ENCODE data around the gene GP1BB.
"Not testable (repeated sequence)": the region's sequence is repeated elsewhere in the genome, so short reads cannot be mapped to it uniquely, and the experiment has no call there.

GP1BB gene

DNA sequence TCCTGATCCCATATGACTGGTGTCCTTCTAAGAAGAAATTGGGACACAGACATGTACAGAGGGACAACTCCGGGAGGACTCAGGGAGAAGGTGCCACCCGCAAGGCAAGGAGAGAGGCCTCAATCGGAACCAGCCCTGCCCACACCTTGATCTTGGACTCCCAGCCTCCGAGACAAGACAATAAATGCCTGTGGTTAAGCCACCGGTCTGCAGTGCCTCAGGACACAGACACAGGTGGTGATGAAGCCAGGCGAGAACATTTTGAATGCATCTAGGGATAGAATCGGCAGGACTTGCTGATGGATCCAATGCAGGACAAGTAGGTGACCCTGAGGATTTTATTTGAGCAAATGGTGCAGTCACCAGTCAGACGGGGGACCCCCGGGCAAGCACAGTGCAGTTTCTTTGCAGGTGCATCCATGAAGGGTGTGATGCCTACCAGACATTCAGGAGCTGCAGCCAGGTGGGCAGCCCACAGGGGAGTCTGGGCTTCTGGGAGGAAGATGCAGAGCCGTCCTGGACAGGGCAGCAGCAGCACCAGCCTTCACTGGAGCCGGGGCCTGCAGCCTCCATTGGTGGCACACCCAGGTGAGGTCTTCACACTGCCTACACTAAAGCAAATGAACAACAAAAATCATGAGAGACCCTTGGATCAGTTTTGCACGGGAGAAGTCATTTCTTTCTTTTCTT is 29.2 kb upstream of the GP1BB start:
- DNase-seq (ENCODE audit: low spot score) = no peak

DNA sequence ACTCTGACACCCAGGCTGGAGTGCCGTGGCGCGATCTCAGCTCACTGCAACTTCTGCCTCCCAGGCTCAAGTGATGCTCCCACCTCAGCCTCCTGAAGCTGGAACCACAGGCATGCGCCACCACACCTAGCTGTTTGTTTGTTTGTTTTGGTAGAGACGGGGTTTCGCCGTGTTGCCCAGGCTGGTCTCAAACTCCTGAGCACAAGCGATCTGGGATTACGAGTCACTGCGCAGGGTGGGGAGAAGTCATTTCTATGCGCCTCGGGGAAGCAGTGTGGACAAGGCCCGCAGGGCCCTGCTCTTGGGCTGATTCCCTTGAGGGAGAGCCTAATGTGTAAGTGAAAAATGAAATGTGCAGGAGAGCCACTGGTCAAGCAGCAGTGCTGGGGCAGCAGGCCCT is 28.6 kb upstream of the GP1BB start:
- DNase-seq (ENCODE audit: low spot score) = no peak

DNA sequence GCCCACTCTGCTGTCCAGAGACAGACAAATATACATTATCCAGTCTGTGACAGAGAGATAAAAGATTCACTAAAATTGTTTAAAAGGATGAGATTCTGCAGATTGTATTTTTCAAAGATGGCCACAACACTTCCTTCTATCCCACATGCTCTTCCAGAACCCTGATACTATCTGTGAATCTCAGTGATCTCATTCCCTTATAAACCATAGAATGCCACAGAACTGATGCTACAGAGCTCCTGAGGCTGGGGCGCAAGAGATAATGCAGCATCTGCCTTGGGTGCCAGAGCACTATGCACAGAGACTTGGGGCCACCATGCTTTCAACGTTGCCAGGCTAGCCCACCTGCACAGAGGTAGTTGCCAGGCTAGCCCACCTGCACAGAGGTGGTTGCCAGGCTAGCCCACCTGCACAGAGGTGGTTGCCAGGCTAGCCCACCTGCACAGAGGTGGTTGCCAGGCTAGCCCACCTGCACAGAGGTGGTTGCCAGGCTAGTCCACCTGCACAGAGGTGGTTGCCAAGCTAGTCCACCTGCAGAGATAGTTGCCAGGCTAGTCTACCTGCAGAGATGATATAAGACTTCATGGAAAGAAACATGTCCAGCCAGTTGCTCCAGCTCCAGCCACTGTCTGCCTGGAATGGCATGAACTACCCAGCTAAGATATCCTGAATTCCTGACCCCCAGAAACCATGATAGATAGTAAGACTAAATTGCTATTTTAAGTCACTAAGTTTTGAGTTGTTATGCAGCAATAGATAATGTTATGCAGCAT is 26.6 kb upstream of the GP1BB start:
- DNase-seq (ENCODE audit: low spot score) = no peak

DNA sequence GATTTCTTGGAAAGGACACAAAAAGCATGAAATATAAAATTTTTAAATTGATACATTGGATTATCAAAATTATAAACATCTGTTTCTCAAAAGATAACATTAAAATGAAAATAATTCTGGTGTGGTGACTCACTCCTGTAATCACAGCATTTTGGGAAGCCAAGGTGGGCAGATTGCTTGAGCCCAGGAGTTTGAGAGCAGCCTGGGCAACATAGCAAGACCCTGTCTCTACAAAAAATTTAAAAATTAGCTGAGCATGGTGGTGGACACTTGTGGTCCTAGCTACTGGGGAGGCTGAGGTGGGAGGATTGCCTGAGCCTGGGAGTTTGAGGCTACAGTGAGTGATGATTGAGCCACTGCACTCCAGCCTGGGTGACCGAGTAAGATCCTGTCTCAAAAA is 25.5 kb upstream of the GP1BB start:
- DNase-seq (ENCODE audit: low spot score) = not testable (repeated sequence)

DNA sequence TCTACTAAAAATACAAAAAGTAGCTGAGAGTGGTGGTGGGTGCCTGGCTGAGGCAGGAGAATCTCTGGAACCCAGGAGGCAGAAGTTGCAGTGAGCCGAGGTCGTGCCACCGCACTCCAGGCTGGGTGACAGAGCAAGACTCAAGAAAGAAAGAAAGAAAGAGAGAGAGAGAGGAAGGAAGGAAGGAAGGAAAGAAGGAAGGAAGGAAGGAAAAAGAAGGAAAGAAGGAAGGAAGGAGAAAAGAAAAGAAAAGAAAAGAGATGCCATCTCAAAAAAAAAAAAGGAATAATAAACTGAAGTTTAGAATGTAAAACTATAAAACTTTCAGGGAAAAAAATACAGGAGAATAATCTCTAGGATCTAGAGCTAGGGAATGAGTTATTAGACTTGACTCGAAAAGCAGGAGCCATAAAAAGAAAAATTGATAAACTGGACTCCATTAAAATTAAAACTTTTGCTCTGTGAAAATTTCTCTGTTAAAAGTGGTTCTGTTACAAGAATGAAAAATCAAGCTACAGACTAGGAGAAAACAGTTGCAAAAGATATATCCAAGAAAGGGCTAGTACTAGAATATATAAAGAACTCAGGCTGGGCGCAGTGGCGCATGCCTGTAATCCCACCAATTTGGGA is 22.4 kb upstream of the GP1BB start:
- no peak for DNase-seq (ENCODE audit: low spot score)

DNA sequence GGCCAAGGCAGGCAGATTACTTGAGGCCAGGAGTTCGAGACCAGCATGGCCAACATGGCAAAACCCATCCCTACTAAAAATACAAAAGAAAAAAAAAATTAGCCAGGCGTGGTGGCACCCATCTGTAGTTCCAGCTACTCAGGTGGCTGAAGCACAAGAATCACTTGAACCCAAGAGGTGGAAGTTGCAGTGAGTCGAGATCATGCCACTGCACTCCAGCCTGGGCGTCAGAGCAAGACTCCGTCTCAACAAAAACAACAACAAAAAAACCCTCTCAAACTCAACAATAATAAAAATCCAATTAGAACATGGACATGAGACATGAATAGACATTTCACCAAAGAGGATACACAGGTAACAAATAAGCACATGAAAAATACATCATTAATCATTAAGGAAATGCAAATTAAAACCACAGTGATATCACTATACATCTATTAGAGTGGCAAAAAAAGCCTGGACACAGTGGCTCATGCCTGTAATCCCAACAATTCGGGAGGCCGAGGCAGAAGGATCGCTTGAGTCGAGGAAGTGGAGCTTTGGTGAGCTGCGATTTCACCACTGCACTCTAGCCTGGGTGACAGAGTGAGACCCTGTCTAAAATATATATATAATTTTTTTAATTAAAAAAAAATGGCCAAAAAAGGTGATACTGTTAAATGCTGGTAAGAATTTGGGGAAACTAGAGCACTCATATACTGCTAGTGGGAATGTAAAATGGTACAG is 21.8 kb upstream of the GP1BB start:
- no peak for DNase-seq (ENCODE audit: low spot score)

DNA sequence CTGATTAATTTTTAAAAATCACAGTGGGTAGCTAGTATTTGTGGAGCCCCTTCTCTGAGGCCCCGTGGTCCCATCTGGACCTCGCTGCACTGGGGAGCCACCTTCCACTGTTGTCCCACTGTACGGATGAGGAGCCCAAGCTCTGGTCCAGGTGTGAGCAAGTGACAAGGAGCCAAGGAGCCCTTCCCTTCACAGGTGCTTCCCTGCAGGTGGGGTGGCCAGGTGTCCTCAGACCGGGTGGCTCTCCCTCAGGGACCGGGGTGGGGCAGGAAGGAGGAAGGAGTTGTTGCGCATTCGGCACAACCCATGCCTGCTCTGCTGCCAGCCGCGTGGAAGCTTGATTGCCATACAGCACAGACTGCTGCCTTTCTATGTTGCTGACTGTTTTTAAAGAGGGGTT is 19.5 kb upstream of the GP1BB start:
- DNase-seq (ENCODE audit: low spot score) = no peak

DNA sequence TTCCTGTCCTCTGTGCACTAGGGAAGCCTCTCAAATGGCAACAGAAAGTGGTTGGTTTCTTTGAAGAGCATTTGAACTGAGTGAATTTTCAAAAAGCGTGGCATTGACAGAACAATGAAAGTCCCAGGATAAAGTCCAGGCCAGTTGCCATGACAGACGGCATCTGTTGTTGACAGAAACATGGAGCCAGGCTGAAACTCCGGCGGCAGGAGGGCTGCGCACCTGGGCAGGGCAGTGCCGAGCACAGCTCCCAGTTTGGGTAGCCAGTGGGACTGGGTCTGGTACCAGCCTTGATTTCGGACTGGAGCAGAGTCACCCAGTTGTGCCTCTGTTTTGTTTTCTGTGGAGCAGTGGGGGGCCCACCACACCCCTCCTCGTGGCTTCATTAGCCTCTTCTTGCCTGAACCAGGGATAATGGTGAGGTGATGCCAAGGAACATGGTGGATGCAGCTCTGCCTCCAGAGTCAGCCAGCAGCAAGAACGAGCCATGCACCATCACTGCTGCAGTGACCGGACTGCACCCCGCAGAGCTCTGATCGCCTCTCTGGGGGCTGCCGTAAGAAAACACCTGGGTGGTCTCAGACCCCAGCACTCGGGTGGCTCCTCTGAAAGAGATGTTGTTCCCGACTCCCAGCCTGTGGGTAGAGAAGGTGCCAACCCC is 18.9 kb upstream of the GP1BB start:
- DNase-seq (ENCODE audit: low spot score) = no peak

DNA sequence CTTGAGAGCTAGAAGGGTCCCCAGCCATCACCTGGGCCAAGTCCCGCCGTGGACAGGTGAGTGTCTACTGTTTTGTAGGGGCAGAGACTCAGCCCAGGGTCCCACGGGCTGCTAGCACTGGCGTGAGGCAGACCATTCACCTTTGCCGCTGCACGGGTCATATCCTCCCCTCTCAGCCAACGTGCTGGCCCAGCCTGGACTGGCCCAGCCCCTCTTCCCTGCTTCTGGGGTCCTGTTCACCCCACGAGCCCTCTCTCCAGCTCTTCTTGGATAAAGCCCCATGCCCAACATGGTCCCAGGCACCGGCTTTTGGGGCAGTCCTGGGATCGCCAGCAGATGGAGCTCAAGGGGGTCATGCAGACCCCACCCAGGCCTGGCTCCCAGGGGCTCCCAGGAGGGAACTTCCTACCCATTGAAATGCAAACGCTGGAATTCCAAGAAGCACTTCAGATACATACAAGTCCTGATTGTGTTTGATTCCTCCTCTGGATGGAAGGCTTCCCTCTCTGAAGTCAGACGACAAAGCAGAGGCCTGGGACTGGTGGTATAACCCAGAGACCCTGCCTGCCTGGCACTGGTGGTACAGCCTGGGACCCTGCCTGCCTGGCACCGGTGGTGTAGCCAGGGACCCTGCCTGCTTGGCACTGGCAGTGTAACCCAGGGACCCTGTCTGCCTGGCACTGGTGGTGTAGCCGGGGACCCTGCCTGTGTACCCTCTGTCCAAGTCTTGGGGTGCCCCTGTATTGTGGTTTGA is 18.0 kb upstream of the GP1BB start:
- DNase-seq (ENCODE audit: low spot score) = no peak

DNA sequence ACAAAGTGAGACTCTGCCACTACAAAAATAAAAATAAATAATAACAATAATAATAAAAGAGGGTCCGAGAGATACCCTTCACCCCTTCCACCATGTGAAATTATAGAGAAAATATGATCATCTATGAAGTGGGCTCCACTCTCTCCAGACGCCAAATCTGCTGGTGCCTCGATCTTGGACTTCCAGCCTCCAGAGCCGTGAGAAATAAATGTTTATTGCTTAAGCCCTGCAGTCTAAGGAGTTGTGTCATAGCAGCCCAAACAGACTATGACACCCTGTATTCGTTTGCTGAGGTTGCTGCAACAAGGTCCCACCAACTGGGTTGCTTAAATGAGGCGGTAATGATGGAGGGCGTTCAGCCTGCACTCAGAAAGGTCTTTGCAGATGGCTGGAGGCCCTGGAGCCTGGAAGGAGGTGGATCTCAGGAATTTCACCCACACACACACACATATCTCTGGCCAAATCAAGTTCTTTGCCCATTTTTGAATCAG is 16.6 kb upstream of the GP1BB start:
- no peak for DNase-seq (ENCODE audit: low spot score)

DNA sequence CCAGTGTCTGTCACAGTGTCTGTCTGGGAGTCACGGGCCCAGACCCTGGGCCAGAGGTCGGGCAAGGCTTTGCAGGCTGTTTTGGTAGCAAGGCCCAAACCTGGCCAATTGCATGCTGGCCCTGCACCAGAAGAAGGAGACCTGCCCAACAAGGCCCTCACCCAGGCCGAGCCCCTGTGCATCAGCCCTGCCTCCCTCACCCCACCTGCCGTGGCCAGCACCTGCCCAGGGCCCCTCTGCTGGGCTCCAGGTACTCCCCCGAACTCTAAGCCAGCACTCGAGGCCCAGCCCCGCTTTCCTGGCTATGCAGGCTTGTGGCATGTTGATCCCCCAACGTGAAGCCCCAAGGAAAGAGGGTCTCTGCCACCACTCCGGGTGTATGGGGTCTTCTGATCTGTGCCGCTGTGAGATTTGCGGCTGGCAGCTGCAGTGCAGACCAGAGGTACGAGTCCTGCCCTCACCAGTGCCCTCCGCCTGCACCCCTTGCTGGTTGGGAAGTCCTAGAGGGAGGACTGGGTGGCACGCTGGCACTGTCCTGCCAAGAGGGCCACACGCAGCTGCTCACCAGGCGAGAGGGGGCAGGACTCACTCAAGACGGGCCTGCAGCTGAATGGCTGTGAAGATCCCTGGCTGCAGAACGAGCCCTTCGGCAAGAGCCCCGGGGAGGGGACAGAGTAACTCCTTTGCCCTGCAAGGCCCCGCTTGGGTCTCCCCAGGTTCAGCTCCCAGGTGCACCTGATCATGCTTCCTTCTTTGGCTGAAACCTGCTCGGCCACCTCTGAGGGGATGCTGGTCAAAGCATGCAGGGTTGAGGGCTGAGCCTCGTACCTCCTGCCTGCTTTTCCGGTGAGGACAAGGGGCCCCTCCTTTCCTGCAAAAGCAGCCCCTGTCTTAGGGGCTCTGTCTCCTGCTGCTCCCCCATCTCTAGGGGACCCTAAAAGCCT is 15.7 kb upstream of the GP1BB start:
- no peak for DNase-seq (ENCODE audit: low spot score)

DNA sequence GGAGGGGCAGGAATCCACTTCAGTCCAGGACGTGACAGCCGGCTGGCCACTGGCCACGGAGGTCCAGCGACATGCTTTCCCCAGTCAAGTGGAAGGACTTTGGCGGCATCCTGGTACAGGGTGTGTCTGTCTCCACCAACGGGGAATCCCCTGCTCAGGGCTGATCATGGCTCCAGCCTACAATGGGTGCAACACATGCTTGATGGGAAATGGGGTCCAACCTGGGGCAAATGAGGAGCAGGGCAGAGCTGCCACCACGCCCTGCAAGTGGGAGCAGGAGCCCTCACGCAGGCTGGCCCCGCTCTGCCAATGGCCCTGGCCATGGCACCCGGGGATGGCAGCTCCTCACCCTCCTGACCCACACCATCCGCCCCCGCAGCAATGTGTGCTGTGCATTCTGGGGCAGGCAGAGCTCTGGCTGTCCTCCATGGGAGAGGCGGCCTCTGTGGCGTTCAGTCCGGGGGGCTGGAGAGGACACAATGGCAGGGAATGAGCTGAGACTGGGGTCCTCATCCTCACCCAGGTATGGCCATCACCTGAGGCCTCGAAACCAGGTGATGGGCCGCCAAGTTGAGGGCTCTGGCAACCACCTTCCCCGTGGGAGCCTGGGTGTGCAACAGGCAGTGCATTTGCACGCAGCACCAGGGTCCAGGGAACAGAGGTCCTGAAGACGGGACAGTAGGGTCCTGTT is 14.9 kb upstream of the GP1BB start:
- DNase-seq (ENCODE audit: low spot score) = no peak

DNA sequence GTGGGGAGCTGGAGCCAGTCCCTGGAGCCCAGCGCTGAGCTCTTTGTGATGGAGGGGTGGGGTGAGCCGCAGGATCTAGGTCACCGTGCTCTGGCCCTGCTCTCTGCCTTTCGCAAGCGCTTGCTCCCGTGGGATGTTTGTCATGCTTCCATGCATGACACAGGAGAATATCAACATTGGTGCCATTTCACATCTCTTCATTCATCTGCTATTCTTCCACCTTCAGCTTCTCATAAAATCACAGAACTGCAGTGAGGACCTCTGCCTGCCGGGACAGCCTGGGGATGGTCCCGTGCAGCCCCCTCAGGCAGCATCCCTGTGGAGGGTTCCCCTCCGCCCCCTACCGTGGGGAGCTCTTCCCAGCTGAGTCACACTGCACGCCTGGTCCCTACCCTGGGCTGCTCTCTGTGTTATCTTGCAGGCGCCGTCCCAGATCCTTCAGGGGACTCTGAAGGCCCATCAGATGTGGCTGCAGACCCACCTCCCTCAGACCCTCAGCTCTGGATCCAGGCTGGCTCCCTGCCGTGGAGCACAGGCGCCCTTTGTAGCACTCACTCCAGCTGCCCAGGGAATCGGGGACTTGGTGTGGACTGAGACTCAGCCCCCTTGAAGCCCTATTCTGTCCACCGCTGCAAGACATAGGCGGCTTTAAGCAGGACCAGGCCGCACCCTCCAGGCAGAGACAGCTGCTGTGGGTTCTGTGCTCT is 14.1 kb upstream of the GP1BB start:
- no peak for DNase-seq (ENCODE audit: low spot score)

DNA sequence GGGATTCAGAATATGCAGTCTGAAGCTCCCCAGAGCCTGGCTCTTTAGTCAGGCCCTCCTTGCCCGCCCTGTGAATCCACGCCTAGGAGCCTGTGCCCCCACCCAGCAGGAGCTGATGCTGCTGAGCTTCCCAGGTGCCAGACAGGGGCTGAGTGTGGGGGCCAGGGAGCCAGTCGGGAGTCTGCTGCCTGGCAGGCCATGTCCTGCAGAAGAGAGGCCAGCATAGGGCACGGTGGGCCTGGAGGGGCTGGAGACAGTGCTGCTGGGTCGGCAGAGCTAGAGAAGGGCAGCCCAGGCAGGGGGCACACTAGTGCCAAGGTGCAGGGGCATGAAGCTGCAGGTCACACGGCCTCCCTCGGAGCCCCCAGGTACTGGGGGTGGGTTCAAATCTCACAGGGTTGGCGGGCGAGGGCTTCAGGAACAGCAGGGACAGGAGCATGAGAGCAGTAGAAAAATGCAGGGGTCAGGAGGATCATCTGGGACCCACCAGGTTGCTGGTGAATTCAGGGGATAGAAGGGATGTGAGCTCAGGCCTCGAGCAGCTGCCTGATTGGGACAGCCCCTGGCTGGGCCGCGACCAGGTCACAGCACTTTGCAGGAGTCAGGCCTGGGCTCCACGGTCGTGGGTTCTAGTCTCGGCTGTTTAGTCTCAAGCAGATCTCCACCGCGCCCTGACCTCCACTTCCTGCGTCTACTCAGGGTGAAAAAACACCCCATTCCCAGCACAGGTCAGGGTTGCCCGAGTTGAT is 13.1 kb upstream of the GP1BB start:
- no peak for DNase-seq (ENCODE audit: low spot score)

DNA sequence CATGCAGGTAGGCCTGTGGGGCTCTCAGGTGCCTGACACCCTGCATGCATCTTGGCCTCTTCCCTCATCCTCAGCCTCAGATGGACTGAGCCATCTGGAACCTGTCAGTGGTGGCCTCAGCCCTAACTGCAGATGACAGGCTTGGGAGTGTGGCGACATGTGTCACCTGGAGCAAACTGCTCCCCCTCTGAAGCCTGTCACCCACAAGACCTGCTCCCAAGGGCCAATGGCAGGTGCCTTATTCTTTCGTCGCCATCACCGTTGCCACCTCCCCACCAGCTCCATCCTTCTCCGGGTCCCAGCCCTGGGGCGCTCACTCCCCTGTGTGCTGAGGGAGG is 12.6 kb upstream of the GP1BB start:
- no peak for DNase-seq (ENCODE audit: low spot score)

DNA sequence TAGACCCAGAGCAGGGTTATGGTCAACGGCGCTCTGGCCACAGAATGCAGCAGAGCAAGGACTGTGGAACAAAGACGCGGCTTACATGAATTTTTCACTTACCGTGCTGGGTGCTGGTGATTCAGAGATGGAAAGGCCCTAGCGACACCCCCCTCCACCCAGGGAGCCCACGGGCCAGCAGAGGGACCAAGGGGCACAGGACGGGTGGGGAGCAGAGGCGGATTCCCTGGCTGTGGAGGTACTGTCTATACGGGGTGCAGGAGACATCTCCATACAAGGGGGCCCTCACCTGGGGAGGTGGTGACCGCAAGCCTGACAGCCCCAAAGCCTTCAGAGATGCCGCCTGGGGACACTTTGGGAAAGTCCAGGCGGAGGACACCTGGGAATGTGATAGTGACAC is 10.1 kb upstream of the GP1BB start:
- DNase-seq (ENCODE audit: low spot score) = no peak

DNA sequence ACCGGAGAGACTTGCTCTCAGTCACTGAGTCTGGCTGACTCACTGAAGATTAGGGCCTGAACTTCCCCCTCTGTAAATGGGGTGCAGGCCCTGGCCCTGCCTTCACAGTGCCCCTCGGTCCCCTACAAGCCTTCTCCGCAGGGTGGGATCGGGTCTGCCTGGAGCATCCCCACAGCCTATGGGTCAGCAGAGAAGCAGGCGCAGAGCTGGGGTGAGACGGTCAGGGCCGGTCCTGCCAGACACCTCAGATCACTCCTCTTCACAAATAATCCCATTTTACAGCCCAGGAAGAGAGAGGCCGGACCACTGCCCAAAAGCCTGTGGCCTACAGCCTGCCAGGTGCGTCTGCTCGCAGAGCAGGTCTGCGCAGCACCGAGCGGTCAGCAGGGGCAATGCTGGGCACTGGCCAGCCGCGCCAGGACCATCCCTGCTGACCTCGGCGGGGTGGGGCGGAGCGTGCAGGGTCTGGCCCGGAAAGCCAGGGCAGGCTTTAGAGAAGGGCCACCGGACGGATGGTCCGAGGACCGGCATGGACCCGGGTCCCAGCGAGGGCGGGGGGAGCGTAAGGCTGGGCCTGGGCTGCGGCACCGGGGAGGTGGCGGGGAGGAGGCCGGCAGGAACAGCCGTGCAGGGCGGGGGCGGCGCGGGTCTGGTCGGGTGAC is 9.6 kb upstream of the GP1BB start:
- DNase-seq (ENCODE audit: low spot score) = no peak

Measured in COLO829 (cell line).